ENCODE data around the gene KCNJ13.
A peak's percentile ranks its signal among the peaks of the same experiment; 100 is the strongest.

The KCNJ13 gene

DNA sequence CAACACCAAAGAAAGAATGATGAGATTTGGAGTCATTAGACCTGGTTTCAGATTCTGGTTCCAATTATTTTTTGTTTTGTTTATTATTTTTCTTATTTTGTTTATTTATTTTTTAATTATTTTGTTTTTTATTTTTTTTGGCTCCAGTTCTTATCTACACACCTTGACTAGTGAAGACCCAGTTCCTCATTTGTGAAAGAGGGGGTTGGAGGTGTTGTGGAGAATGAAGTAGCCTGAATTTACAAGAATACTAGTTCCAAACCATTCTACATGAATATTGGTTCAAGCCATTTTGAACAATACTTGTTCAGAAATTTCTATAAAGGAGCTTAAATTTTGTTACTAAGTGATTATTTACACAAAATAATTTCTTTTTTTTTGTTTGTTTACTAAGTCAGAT, 6.9 kb upstream of the KCNJ13 start:
- Mint-ChIP-seq H3K27me3 (ENCODE audit: low read depth) (no peaks in the 10 kb centered on the region), H3K4me3 (no peak overlapping the region), H3K4me1 (ENCODE audit: low read depth) (peaks cover 8% of the 10 kb centered on the region), H3K27ac (no peak overlapping the region), H3K36me3 (ENCODE audit: low read depth) (peaks cover 33% of the 10 kb centered on the region), H3K9me3 (peaks cover 6% of the 10 kb centered on the region)

DNA sequence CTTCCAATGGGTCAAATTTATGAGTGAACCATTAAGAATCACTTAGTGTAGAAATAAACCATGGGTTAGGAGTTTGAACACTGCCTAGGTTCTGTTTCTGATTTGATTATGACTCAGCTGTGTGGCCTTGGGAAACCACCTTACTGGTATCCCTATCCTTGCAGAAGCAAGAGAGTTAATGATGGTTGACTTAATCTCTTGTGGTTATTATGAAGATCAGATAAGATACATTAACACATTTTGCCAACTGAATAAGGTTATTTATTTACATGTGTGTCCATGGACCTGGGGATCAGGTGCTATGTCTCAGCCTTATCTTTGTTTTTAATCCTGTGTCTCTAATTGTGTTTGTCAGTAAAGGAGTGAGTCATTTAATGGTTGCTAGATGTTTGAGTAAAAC, 5.4 kb upstream of the KCNJ13 start:
- Mint-ChIP-seq H3K9me3 (peaks cover 6% of the 10 kb centered on the region), H3K4me1 (ENCODE audit: low read depth) (peaks cover 8% of the 10 kb centered on the region), H3K4me3 (peak overlapping the region; percentile 19), H3K27me3 (ENCODE audit: low read depth) (no peaks in the 10 kb centered on the region), H3K27ac (peak overlapping the region; percentile 69), H3K36me3 (ENCODE audit: low read depth) (peaks cover 23% of the 10 kb centered on the region)

DNA sequence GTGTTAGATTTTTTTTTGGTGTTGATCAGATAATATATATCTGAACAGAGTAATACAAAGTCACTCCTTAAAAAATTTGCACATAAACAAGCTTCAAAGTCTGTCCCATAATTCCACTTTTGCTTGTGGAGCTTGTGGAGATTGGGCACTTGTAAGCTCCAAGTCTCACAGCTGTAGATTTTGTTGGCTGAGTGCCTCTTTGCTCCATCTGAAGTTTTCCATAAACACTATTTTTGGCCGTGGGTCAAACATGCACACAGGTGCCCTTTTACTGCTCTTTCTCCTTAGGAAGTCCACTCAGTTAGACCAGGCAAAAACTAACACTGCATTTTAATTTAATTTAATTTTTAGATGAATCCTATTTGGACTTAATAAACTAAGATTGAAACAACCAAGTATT, 3.6 kb upstream of the KCNJ13 start:
- H3K9me3 Mint-ChIP-seq: peaks cover 4% of the 10 kb centered on the region
- H3K36me3 Mint-ChIP-seq (ENCODE audit: low read depth): peaks cover 19% of the 10 kb centered on the region
- H3K27me3 Mint-ChIP-seq (ENCODE audit: low read depth): no peaks in the 10 kb centered on the region
- H3K27ac Mint-ChIP-seq: no peak overlapping the region
- H3K4me1 Mint-ChIP-seq (ENCODE audit: low read depth): peaks cover 6% of the 10 kb centered on the region
- H3K4me3 Mint-ChIP-seq: no peak overlapping the region

DNA sequence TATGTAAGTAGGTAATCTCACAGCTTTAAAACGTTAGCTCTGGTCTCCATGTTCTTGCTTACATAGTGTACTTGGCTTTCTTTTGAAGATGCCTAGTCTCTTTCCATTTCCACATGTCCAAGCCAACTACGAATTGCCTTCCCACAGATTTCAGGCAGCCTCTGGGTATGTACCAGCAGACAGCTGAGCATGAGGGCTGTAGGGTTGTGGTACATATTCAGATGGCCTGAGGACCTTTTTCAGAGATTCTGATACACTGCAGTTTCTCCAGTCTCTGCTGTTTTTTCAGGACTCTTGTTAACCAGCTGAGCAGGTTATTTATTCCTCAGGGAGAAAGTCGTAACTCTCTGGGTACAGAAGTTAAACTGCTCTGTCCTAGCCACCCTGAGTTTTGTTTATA, 3.1 kb upstream of the KCNJ13 start:
- Mint-ChIP-seq H3K4me3 (no peak overlapping the region), H3K36me3 (ENCODE audit: low read depth) (peaks cover 15% of the 10 kb centered on the region), H3K9me3 (no peaks in the 10 kb centered on the region), H3K27ac (no peak overlapping the region), H3K27me3 (ENCODE audit: low read depth) (no peaks in the 10 kb centered on the region), H3K4me1 (ENCODE audit: low read depth) (peaks cover 6% of the 10 kb centered on the region)

DNA sequence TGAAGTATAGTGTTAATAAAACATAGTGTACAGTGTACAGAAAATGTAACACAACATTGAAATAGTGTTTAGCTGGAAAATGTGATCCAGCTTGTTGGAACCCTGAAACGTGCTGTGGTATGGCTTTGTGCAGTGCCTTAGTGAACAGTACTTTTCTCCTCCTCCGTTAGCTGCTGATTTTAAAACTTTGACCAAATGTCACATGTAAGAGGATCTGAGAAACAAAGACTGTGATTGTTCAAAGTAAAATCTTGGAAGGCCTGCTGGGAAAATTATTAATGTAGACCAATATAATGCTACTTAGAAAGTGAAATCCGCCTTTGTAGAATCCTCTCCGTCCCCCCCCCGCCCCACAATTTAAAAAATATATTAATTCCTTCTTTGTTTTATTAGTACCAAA, 911 bp upstream of the KCNJ13 start:
- Mint-ChIP-seq H3K9me3 (no peaks in the 10 kb centered on the region), H3K36me3 (ENCODE audit: low read depth) (peaks cover 23% of the 10 kb centered on the region), H3K27me3 (ENCODE audit: low read depth) (no peaks in the 10 kb centered on the region), H3K4me1 (ENCODE audit: low read depth) (peaks cover 20% of the 10 kb centered on the region), H3K27ac (no peak overlapping the region), H3K4me3 (no peak overlapping the region)

DNA sequence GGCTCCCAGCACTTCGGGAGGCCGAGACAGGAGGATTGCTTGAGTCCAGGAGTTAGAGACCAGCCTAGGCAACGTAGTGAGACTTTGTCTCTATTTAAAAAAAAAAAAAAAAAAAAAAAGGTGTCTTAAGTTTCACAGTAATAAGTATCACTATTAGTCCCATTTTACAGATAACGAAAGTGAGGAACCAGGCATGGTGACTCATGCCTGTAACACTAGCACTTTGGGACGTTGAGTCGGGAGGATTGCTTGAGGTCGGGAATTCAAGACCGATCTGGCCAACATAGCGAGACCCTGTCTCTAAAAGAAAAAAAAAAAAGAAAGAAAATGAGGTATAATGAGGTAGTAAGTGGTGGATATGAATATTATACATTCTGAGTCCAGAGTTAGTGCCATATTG, 2.5 kb downstream of the KCNJ13 start:
- Mint-ChIP-seq H3K27me3 (ENCODE audit: low read depth) (no peaks in the 10 kb centered on the region), H3K27ac (no peak overlapping the region), H3K4me3 (no peak overlapping the region), H3K9me3 (no peaks in the 10 kb centered on the region), H3K36me3 (ENCODE audit: low read depth) (peaks cover 28% of the 10 kb centered on the region), H3K4me1 (ENCODE audit: low read depth) (peaks cover 24% of the 10 kb centered on the region)

DNA sequence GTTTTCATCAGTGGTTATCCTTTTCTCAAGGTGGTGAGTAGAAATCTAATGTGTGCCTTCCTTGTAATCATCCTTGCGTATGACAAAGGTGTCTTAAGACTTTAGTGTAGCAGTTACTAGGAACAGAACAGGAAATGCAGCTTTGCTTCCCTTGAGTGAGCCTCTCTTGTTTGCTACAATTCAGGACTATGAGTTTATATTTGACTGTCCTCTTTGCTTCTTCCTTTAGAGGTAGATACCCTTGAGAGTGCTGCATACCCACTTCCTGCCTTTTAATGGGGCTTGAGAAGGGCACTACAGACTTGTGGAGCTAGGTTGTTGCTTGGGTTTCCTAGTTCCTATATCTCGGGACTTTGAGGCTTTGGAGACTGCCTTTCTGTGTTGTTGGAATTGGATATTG, 3.8 kb downstream of the KCNJ13 start:
- H3K27me3 Mint-ChIP-seq (ENCODE audit: low read depth): no peaks in the 10 kb centered on the region
- peak overlapping the region; percentile 9 for H3K4me3 Mint-ChIP-seq
- peaks cover 28% of the 10 kb centered on the region for H3K36me3 Mint-ChIP-seq (ENCODE audit: low read depth)
- peaks cover 24% of the 10 kb centered on the region for H3K4me1 Mint-ChIP-seq (ENCODE audit: low read depth)
- peak overlapping the region; percentile 62 for H3K27ac Mint-ChIP-seq
- H3K9me3 Mint-ChIP-seq: no peaks in the 10 kb centered on the region

GRCh38 chr2:232771870-232772269, 4.5 kb downstream of the KCNJ13 start:
- Mint-ChIP-seq H3K4me1 (ENCODE audit: low read depth) (peaks cover 24% of the 10 kb centered on the region), H3K4me3 (peak overlapping the region; percentile 4), H3K36me3 (ENCODE audit: low read depth) (peaks cover 28% of the 10 kb centered on the region), H3K9me3 (no peaks in the 10 kb centered on the region), H3K27me3 (ENCODE audit: low read depth) (no peaks in the 10 kb centered on the region), H3K27ac (peak overlapping the region; percentile 50)

- Mint-ChIP-seq H3K4me3 (no peak overlapping the region), H3K36me3 (ENCODE audit: low read depth) (peaks cover 29% of the 10 kb centered on the region), H3K4me1 (ENCODE audit: low read depth) (peaks cover 33% of the 10 kb centered on the region), H3K27ac (no peak overlapping the region), H3K9me3 (no peaks in the 10 kb centered on the region), H3K27me3 (ENCODE audit: low read depth) (no peaks in the 10 kb centered on the region)
Observed at GRCh38 chr2:232770207-232770606, 6.2 kb downstream of the KCNJ13 start.

GRCh38 chr2:232767866-232768265, 8.5 kb downstream of the KCNJ13 start:
- no peaks in the 10 kb centered on the region for H3K9me3 Mint-ChIP-seq
- H3K27ac Mint-ChIP-seq: no peak overlapping the region
- H3K4me1 Mint-ChIP-seq (ENCODE audit: low read depth): peaks cover 25% of the 10 kb centered on the region
- no peaks in the 10 kb centered on the region for H3K27me3 Mint-ChIP-seq (ENCODE audit: low read depth)
- H3K36me3 Mint-ChIP-seq (ENCODE audit: low read depth): peaks cover 30% of the 10 kb centered on the region
- H3K4me3 Mint-ChIP-seq: no peak overlapping the region

GRCh38 chr2:232761301-232761907, 15.0 kb downstream of the KCNJ13 start:
- H3K4me1 Mint-ChIP-seq (ENCODE audit: low read depth): peaks cover 18% of the 10 kb centered on the region
- no peaks in the 10 kb centered on the region for H3K9me3 Mint-ChIP-seq
- no peak overlapping the region for H3K4me3 Mint-ChIP-seq
- no peak overlapping the region for H3K27ac Mint-ChIP-seq
- no peaks in the 10 kb centered on the region for H3K27me3 Mint-ChIP-seq (ENCODE audit: low read depth)
- H3K36me3 Mint-ChIP-seq (ENCODE audit: low read depth): peaks cover 26% of the 10 kb centered on the region

GRCh38 chr2:232757905-232758304, 18.5 kb downstream of the KCNJ13 start:
- no peak overlapping the region for H3K27ac Mint-ChIP-seq
- H3K4me1 Mint-ChIP-seq (ENCODE audit: low read depth): peaks cover 17% of the 10 kb centered on the region
- no peaks in the 10 kb centered on the region for H3K9me3 Mint-ChIP-seq
- no peaks in the 10 kb centered on the region for H3K27me3 Mint-ChIP-seq (ENCODE audit: low read depth)
- peaks cover 27% of the 10 kb centered on the region for H3K36me3 Mint-ChIP-seq (ENCODE audit: low read depth)
- no peak overlapping the region for H3K4me3 Mint-ChIP-seq

- Mint-ChIP-seq H3K4me3 (no peak overlapping the region), H3K27me3 (ENCODE audit: low read depth) (no peaks in the 10 kb centered on the region), H3K36me3 (ENCODE audit: low read depth) (peaks cover 25% of the 10 kb centered on the region), H3K9me3 (no peaks in the 10 kb centered on the region), H3K27ac (no peak overlapping the region), H3K4me1 (ENCODE audit: low read depth) (peaks cover 10% of the 10 kb centered on the region)
Observed at GRCh38 chr2:232750135-232750671, 26.2 kb downstream of the KCNJ13 start.

DNA sequence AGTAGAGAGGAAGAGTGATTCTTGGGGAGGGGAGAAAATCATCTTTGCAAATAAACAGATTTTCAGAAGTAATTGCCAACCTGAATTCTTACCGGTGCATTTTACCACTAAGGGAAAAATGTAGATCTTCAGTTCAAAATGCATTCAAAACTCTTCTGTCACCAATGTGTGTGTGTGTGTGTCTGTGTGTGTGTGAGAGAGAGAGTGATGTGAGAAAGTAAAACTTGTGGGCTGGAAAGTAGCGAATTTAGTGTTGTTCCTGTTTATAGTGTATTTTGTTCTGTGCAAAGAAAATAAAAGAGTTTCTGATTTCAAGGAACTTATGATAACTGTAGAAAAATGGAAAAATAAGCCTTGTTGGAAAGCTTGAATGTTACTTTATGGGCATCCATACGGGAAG, 27.0 kb downstream of the KCNJ13 start:
- peaks cover 27% of the 10 kb centered on the region for H3K36me3 Mint-ChIP-seq (ENCODE audit: low read depth)

DNA sequence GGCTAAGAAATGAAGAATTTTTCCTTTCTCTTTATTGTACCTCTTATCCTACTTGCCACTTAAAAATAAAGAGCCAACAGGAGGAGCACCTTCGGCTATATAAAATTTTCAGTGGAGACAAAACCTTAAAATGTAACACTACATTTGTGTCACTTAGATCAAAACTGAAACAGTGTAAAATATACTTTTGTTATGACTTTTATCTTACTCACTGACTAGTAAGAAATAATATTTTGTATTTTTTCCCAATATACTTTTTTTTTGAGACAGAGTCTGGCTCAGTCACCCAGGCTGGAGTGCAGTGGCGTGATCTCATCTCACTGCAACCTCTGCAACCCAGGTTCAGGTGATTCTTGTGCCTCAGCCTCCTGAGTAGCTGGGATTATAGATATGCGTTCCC, 28.3 kb downstream of the KCNJ13 start:
- Mint-ChIP-seq H3K36me3 (ENCODE audit: low read depth) (peaks cover 27% of the 10 kb centered on the region), H3K4me3 (no peak overlapping the region), H3K9me3 (no peaks in the 10 kb centered on the region), H3K4me1 (ENCODE audit: low read depth) (peaks cover 16% of the 10 kb centered on the region), H3K27ac (no peak overlapping the region), H3K27me3 (ENCODE audit: low read depth) (no peaks in the 10 kb centered on the region)

More for the DNA sequence above, 27.0 kb downstream of the KCNJ13 start:
- Mint-ChIP-seq H3K4me3 (no peak overlapping the region), H3K27me3 (ENCODE audit: low read depth) (no peaks in the 10 kb centered on the region), H3K9me3 (no peaks in the 10 kb centered on the region), H3K27ac (no peak overlapping the region), H3K4me1 (ENCODE audit: low read depth) (peaks cover 15% of the 10 kb centered on the region)

GRCh38 chr2:232744963-232745362, 31.4 kb downstream of the KCNJ13 start:
- H3K27ac Mint-ChIP-seq: no peak overlapping the region
- no peaks in the 10 kb centered on the region for H3K27me3 Mint-ChIP-seq (ENCODE audit: low read depth)
- no peak overlapping the region for H3K4me3 Mint-ChIP-seq
- H3K9me3 Mint-ChIP-seq: no peaks in the 10 kb centered on the region
- peaks cover 29% of the 10 kb centered on the region for H3K36me3 Mint-ChIP-seq (ENCODE audit: low read depth)
- H3K4me1 Mint-ChIP-seq (ENCODE audit: low read depth): peaks cover 19% of the 10 kb centered on the region

Measured in T-helper 1 cell treated with Interleukin-12 subunit alpha and Interleukin-12 subunit beta and Interleukin-4 antibody, amounts not matched to agents 30 μg/mL and 1 μg/mL, for 36 hours (primary cell).